Neuronal stem cell (in vitro differentiated cells): ENCODE results near the gene CRISP2.

ENCODE experiments used
- DNase-seq: peaks from one replicate; pipeline ENCODE4 v3.0.0-alpha.2; 2013; ENCODE audit warnings: low spot score
- H2AFZ ChIP-seq: one replicate; pipeline ENCODE4 v1.6.1; 2013; ENCODE audit warnings: mild to moderate bottlenecking, low read length, inconsistent platforms
- H2AK5ac ChIP-seq: 2 replicates; pipeline ENCODE4 v1.6.1; 2013; ENCODE audit warnings: low read depth, mild to moderate bottlenecking, inconsistent platforms, low read length, moderate library complexity, mixed read lengths
- H2BK120ac ChIP-seq: 2 replicates; pipeline ENCODE4 v1.6.1; 2013; ENCODE audit warnings: low read depth, mild to moderate bottlenecking, inconsistent platforms, low read length, moderate library complexity, mixed read lengths
- H2BK12ac ChIP-seq: one replicate; pipeline ENCODE4 v1.6.1; 2013; ENCODE audit warnings: low read length, inconsistent platforms
- H2BK15ac ChIP-seq: 2 replicates; pipeline ENCODE4 v1.6.1; 2013; ENCODE audit warnings: mild to moderate bottlenecking, low read length, inconsistent platforms, mixed read lengths
- H2BK5ac ChIP-seq: one replicate; pipeline ENCODE4 v1.6.1; 2013; ENCODE audit warnings: inconsistent platforms, mild to moderate bottlenecking, low read length, moderate library complexity
- H3K14ac ChIP-seq: one replicate; pipeline ENCODE4 v1.6.1; 2013; ENCODE audit warnings: low read length, inconsistent platforms
- H3K18ac ChIP-seq: 2 replicates; pipeline ENCODE4 v1.6.1; 2013; ENCODE audit warnings: low read length, inconsistent platforms
- H3K23ac ChIP-seq: 2 replicates; pipeline ENCODE4 v1.6.1; 2013; ENCODE audit warnings: low read depth, mild to moderate bottlenecking, mixed read lengths, low read length, inconsistent platforms; ENCODE audit not compliant: poor library complexity
- H3K27ac ChIP-seq: replicated peaks from 3 replicates; pipeline ENCODE4 v1.5.1; 2013; ENCODE audit warnings: low read length, inconsistent platforms
- H3K27me3 ChIP-seq, 3 experiments: 2 replicates each; pipeline ENCODE4 v1.6.1; 2013; ENCODE audit warnings: low read length in 3 of 3, mild to moderate bottlenecking in 2 of 3, inconsistent platforms in 1 of 3, low read depth in 1 of 3, mixed read lengths in 1 of 3, moderate library complexity in 1 of 3; ENCODE audit not compliant: control insufficient read depth in 3 of 3, insufficient read depth in 3 of 3
- H3K36me3 ChIP-seq, 2 donors: replicated peaks in 1 of 2; 2 replicates each; pipeline ENCODE4 v1.6.1; 2013; ENCODE audit warnings: low read length in 2 of 2; ENCODE audit not compliant: control insufficient read depth in 2 of 2, insufficient read depth in 2 of 2
- H3K4ac ChIP-seq: 2 replicates; pipeline ENCODE4 v1.6.1; 2013; ENCODE audit warnings: inconsistent platforms, mild to moderate bottlenecking, low read length, moderate library complexity
- H3K4me1 ChIP-seq, 2 donors: 1 replicate in 1 of 2; 2 replicates in 1 of 2; pipeline ENCODE4 v1.6.1; 2013; ENCODE audit warnings: low read length in 2 of 2, low read depth in 1 of 2; ENCODE audit not compliant: control insufficient read depth in 2 of 2, insufficient read depth in 1 of 2
- H3K4me2 ChIP-seq: one replicate; pipeline ENCODE4 v1.6.1; 2013; ENCODE audit warnings: mild to moderate bottlenecking, low read length, inconsistent platforms; ENCODE audit not compliant: insufficient read depth, poor library complexity, severe bottlenecking
- H3K4me3 ChIP-seq, 2 donors: 2 replicates each; pipeline ENCODE4 v1.5.1; 2013; ENCODE audit warnings: low read length in 2 of 2, mild to moderate bottlenecking in 2 of 2, inconsistent platforms in 1 of 2, moderate library complexity in 1 of 2
- H3K79me1 ChIP-seq: one replicate; pipeline ENCODE4 v1.6.1; 2013; ENCODE audit warnings: low read depth, mild to moderate bottlenecking, inconsistent platforms, low read length, moderate library complexity
- H3K9ac ChIP-seq: one replicate; pipeline ENCODE4 v1.6.1; 2013; ENCODE audit warnings: mild to moderate bottlenecking, low read depth, low read length, inconsistent platforms; ENCODE audit not compliant: poor library complexity
- H3K9me3 ChIP-seq, 2 donors: replicated peaks in 1 of 2; 2 replicates each; pipeline versions ENCODE3 to v1.6.1; 2013; ENCODE audit warnings: low read length in 2 of 2, mild to moderate bottlenecking in 2 of 2, inconsistent platforms in 1 of 2, low read depth in 1 of 2, mixed read lengths in 1 of 2, moderate library complexity in 1 of 2; ENCODE audit not compliant: control insufficient read depth in 2 of 2, insufficient read depth in 1 of 2
- H4K8ac ChIP-seq: one replicate; pipeline ENCODE4 v1.6.1; 2013; ENCODE audit warnings: low read depth, mild to moderate bottlenecking, inconsistent platforms, low read length, moderate library complexity
- H4K91ac ChIP-seq: one replicate; pipeline ENCODE4 v1.6.1; 2013; ENCODE audit warnings: low read length, low read depth, mild to moderate bottlenecking, inconsistent platforms; ENCODE audit not compliant: poor library complexity
- WGBS, 2 donors: extraction: QIAGEN DNeasy Blood & Tissue Kit; methylation state at CpG; one replicate each; pipeline ENCODE4 v1.1.7; 2013; ENCODE audit warnings: missing lambda C conversion rate in 2 of 2, mixed read lengths in 1 of 2; ENCODE audit not compliant: insufficient read length in 2 of 2, insufficient replicate concordance in 1 of 2; ENCODE audit errors: extremely low coverage in 2 of 2; 5-methylcytosine and 5-hydroxymethylcytosine counted together

The CRISP2 gene

GRCh38 chr6:49647476-49647875 lies 65.9 kb downstream of the CRISP2 start:
- H3K23ac ChIP-seq, result no peak overlapping the region
- H2AFZ ChIP-seq, result no peak overlapping the region
- no peak overlapping the region for H3K27ac ChIP-seq
- no peak overlapping the region for H4K8ac ChIP-seq
- H3K4ac ChIP-seq, result no peak overlapping the region
- H2BK5ac ChIP-seq, result no peak overlapping the region
- no peak overlapping the region for H4K91ac ChIP-seq
- no peaks in the 10 kb centered on the region for H3K36me3 ChIP-seq
- H3K9ac ChIP-seq, result no peak overlapping the region
- no peak overlapping the region for H2BK120ac ChIP-seq
- no peak overlapping the region for H3K18ac ChIP-seq
- H3K79me1 ChIP-seq, result no peaks in the 10 kb centered on the region
- no CpG with 5 or more reads among the region's 2 CpGs for WGBS, 2 donors
- DNase-seq, result no peak
- no peaks in the 10 kb centered on the region for H3K27me3 ChIP-seq
- no peak overlapping the region for H3K4me2 ChIP-seq
- no peak overlapping the region for H2BK12ac ChIP-seq
- H3K14ac ChIP-seq, result no peak overlapping the region
- H3K4me3 ChIP-seq, result no peak overlapping the region
- no peak overlapping the region for H2AK5ac ChIP-seq
- no peaks in the 10 kb centered on the region for H3K4me1 ChIP-seq
- no peaks in the 10 kb centered on the region for H3K9me3 ChIP-seq
- no peak overlapping the region for H2BK15ac ChIP-seq

DNA sequence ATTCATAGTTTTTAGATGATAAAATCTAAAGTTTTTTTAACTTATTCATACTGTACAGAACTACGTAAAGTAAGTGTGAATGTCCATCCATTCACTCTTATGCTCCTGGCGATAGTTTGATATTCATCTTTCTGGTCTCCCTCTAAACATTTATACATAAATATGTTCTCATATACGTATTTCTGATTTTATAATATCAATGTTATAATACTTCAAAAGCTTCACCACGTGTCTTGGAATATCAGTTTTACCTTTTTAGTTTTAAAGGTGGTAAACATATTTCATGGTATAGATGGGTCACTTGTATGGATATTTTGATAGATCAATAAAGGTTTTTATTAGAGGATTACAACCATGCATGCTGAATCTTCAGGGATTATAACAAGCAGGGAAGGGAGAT lies 66.4 kb downstream of the CRISP2 start:
- H3K36me3 ChIP-seq, result no peaks in the 10 kb centered on the region
- no peak overlapping the region for H2BK12ac ChIP-seq
- WGBS, 2 donors, result no CpG with 5 or more reads among the region's 4 CpGs
- no peak overlapping the region for H2BK5ac ChIP-seq
- no peak for DNase-seq
- H3K14ac ChIP-seq, result no peak overlapping the region
- no peak overlapping the region for H3K18ac ChIP-seq
- no peak overlapping the region for H3K23ac ChIP-seq
- H2AK5ac ChIP-seq, result no peak overlapping the region
- no peak overlapping the region for H4K91ac ChIP-seq
- H3K4ac ChIP-seq, result no peak overlapping the region
- H2BK120ac ChIP-seq, result no peak overlapping the region
- H2BK15ac ChIP-seq, result no peak overlapping the region
- H3K79me1 ChIP-seq, result no peaks in the 10 kb centered on the region
- no peaks in the 10 kb centered on the region for H3K9me3 ChIP-seq
- no peaks in the 10 kb centered on the region for H3K4me1 ChIP-seq
- no peak overlapping the region for H2AFZ ChIP-seq
- no peak overlapping the region for H3K4me3 ChIP-seq
- no peak overlapping the region for H3K9ac ChIP-seq
- no peak overlapping the region for H3K27ac ChIP-seq
- H4K8ac ChIP-seq, result no peak overlapping the region
- H3K27me3 ChIP-seq, result no peaks in the 10 kb centered on the region
- no peak overlapping the region for H3K4me2 ChIP-seq

GRCh38 chr6:49646130-49646824 lies 67.1 kb downstream of the CRISP2 start:
- Histone ChIP-seq H3K79me1 (no peaks in the 10 kb centered on the region), H2AK5ac (no peak overlapping the region)
- WGBS, 2 donors, result no CpG with 5 or more reads among the region's 3 CpGs

GRCh38 chr6:49645139-49645538 lies 68.2 kb downstream of the CRISP2 start:
- no peak overlapping the region for H2AFZ ChIP-seq
- H3K9me3 ChIP-seq, result no peaks in the 10 kb centered on the region
- no peak overlapping the region for H2BK120ac ChIP-seq
- no peak overlapping the region for H3K4me2 ChIP-seq
- no peak overlapping the region for H4K91ac ChIP-seq
- no peaks in the 10 kb centered on the region for H3K27me3 ChIP-seq
- no peak overlapping the region for H2AK5ac ChIP-seq
- no peaks in the 10 kb centered on the region for H3K4me1 ChIP-seq
- H2BK12ac ChIP-seq, result no peak overlapping the region
- no peak overlapping the region for H3K4me3 ChIP-seq
- H3K79me1 ChIP-seq, result no peaks in the 10 kb centered on the region
- H3K23ac ChIP-seq, result no peak overlapping the region
- no peaks in the 10 kb centered on the region for H3K36me3 ChIP-seq
- no peak overlapping the region for H4K8ac ChIP-seq
- H3K18ac ChIP-seq, result no peak overlapping the region
- H3K4ac ChIP-seq, result no peak overlapping the region
- 100% methylated on average over 1 of the region's 3 CpGs; no CpG with 5 or more reads in 1 of the 2 donors for WGBS, 2 donors
- no peak overlapping the region for H3K27ac ChIP-seq
- H3K14ac ChIP-seq, result no peak overlapping the region
- DNase-seq, result no peak
- H2BK15ac ChIP-seq, result no peak overlapping the region
- H2BK5ac ChIP-seq, result no peak overlapping the region
- no peak overlapping the region for H3K9ac ChIP-seq

More at GRCh38 chr6:49646130-49646824, 67.1 kb downstream of the CRISP2 start:
- H3K4me2 ChIP-seq, result no peak overlapping the region
- no peak overlapping the region for H3K4ac ChIP-seq
- no peak overlapping the region for H4K8ac ChIP-seq
- H3K36me3 ChIP-seq, result no peaks in the 10 kb centered on the region
- no peaks in the 10 kb centered on the region for H3K4me1 ChIP-seq
- no peak for DNase-seq
- H2BK12ac ChIP-seq, result no peak overlapping the region
- no peak overlapping the region for H3K14ac ChIP-seq
- no peak overlapping the region for H3K9ac ChIP-seq
- no peak overlapping the region for H2BK15ac ChIP-seq
- no peak overlapping the region for H3K27ac ChIP-seq
- no peak overlapping the region for H3K23ac ChIP-seq
- H3K18ac ChIP-seq, result no peak overlapping the region
- no peaks in the 10 kb centered on the region for H3K9me3 ChIP-seq
- H3K4me3 ChIP-seq, result no peak overlapping the region
- H2BK120ac ChIP-seq, result no peak overlapping the region
- no peak overlapping the region for H2AFZ ChIP-seq
- H3K27me3 ChIP-seq, result no peaks in the 10 kb centered on the region
- H2BK5ac ChIP-seq, result no peak overlapping the region
- H4K91ac ChIP-seq, result no peak overlapping the region
